Amygdala (tissue), 56 donors: Measurements from ENCODE around the gene RPUSD1.
"Not testable (repeated sequence)": the region's sequence is repeated elsewhere in the genome, so short reads cannot be mapped to it uniquely, and the experiment has no call there.

Experiments used
- DNase-seq, 56 donors: peaks; one replicate each; lab custom pipeline; 2025; lab: John Stamatoyannopoulos, UW

Gene RPUSD1, protein sequence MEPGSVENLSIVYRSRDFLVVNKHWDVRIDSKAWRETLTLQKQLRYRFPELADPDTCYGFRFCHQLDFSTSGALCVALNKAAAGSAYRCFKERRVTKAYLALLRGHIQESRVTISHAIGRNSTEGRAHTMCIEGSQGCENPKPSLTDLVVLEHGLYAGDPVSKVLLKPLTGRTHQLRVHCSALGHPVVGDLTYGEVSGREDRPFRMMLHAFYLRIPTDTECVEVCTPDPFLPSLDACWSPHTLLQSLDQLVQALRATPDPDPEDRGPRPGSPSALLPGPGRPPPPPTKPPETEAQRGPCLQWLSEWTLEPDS

GRCh38 chr16:787978-788398 is at the start of gene RPUSD1:
Gene RPUSD1, minus strand, starts transcription at chr16:788381. Its CDS starts 644 bp downstream, at chr16:787737.
- peak in 2 of 56 donors; percentile 36 to 51 for DNase-seq

- DNase-seq = not testable (repeated sequence)
These were observed 48.6 kb upstream of the RPUSD1 start for GRCh38 chr16:836822-837221.

DNA sequence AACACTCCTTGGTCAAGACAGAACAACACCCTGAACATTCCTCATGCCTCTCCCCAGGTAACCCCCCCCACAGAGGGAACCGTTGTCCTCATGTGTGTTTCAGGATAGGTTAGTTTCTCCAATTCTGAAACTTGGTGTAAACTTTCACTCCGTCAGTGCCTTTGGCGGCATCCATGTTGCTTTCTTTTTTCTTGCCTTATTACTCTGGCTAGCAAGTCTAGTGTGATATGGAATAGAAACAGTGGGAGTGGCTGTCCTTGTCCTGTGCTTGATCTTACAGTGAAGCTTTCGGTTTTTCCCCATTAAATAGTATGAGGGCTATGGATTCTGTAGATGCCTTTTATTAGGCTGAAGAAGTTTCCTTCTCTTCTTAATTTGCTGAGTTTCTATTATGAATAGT is 48.0 kb upstream of the RPUSD1 start:
- DNase-seq = no peak

DNA sequence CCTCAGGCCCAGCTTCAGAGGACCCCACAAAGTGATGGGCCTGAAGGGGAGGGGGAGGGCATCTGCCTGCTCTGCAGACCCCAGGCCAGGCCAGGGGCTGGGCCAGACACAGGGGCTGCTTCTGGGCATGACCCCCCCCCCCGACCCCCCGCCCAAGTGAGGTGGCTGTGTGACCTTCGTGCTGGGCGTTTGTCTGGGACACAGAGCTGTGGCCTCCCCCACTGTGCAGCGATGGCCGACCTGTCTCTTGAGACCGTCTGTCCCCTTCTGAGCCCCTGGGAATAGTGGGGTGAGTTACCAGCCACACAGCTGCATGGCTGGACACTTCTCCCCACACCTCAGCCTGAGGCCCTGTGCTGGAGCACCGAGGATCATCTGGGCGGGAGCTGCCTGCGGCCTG is 47.2 kb upstream of the RPUSD1 start:
- no peak for DNase-seq

- no peak for DNase-seq
These were observed 45.2 kb upstream of the RPUSD1 start for GRCh38 chr16:833411-833810.

DNA sequence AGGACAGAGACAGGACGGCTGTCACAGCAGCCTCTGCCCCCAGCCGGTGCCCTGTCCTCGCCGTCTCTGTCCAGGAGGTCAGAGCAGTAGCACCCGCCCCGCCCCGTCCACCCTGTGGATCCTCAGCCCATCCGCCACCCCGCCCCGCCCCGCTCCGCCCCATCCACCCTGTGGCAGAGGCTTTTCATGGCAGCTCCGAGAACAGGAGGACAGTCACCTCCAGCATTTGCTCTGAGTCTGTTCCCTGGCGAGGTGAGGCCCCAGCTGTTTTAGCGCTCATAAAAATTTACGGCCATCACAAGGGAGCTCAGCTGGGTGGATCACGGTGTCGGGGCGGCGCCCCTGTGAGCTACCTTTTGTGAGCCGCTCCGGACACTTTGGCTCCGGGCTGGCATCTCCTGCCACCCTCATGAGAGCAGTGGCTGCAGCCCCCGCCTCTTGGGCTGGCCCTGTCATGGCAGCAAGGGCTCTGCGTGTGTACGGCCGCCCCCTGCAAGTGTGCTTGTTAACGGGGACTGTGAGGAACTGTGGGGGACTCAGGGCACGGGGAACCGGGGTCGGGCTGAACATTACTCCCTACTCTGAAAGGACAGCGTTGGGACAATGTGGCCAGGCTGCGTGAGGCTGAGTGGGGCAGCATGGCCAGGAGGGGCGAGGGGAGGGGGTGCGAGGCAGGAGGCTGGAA is 44.6 kb upstream of the RPUSD1 start:
- DNase-seq = no peak

DNA sequence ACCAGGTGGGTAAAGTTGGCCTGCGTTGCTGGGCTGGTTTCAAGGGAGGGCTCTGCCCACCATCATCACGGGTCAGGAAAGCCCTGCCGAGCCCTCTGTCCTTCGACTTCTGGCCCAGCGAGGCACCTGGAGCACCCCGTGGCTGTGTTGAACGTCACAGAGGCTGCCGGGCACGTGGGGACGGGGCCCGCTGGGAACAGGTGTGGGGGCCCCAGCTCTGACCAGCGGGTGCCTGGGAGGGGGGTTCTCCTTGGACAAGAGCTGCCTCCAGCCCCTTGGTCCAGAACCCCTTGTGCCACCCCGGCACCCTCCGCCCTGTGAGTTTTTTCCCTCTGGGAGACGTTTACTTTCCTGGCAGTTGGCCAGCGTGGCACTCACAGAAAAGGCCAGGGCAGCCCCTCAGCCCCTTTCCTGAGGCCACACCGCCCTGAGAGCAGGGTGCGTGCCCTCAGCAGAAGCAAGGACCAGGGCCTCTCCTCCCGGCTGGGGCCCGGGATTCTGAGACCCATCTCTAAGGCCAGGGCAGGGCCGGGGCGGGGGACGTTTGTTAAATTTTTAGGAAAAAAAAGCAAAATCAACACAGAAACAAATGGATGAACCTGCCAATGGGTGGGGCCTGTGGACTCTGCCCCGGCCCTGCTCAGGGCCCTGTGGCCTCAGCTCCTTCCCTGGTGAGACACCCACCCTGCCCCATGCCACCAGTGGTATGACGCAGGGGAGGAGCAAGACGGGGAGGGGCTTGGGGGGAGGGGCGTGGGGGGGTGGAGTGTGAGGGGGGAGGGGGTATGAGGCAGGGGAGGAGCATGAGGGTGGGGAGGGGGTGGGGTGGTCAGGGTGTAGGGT is 43.6 kb upstream of the RPUSD1 start:
- DNase-seq = no peak

DNA sequence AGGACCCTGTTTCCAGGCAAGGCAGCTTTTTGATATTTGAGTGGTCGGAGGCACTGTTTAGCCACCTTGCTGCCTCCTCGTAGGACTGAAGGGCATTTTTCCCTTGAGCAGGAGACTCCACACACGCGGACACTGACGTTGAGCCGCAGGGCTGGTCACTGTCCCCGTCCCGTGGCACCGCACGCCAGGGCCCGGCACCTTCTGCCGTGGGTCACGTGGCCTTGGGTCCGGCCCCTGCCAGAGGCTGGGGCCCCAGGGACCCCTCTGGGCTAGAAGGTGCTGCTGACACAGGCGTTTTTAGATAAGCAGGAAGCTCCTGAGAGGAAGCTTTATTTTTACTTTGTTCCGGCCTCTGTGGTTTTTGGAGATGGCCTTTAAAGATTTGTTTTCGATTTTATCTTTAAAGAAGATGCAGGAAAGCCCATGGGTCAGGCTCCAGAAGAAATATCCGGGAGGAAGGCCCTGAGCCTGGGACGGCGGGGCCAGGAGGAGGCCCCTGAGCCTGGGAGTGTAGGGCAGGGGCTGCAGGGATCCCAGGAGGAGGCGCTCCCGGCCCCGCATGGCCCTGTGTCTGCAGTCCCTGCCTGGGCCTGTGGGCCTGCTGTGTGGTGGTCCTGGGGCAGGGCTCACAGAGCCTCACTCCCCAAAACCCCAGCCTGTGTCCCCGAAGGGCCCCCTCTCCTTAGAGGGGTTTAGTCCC is 42.8 kb upstream of the RPUSD1 start:
- DNase-seq = no peak

- no peak for DNase-seq
These were observed 42.1 kb upstream of the RPUSD1 start for GRCh38 chr16:830107-830870.

GRCh38 chr16:828891-829290 is 40.7 kb upstream of the RPUSD1 start:
- DNase-seq = no peak

DNA sequence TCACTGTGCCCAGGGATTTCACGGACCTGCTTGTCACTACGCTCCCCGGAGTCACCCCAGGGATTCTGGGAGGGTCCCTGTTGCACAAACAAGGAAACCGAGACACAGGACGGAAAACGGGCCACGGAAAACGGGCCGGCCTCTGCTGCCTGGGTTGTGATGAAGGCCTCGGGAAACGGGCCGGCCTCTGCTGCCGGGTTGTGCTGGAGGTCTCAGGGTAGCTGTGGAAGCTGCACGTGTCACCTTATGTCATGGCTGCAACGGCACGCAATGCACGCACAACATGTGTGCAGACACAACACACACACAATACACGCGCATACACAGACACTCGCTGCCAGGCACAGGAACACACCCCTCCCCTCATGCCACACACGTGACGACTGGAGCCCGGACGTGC is 39.3 kb upstream of the RPUSD1 start:
- no peak for DNase-seq

GRCh38 chr16:825341-826061 is 37.3 kb upstream of the RPUSD1 start:
- DNase-seq = peak in 31 of 56 donors; percentile 4 to 77 (median 38)

GRCh38 chr16:824601-825000 is 36.4 kb upstream of the RPUSD1 start:
- DNase-seq = no peak

GRCh38 chr16:824194-824593 is 36.0 kb upstream of the RPUSD1 start:
- no peak for DNase-seq

DNA sequence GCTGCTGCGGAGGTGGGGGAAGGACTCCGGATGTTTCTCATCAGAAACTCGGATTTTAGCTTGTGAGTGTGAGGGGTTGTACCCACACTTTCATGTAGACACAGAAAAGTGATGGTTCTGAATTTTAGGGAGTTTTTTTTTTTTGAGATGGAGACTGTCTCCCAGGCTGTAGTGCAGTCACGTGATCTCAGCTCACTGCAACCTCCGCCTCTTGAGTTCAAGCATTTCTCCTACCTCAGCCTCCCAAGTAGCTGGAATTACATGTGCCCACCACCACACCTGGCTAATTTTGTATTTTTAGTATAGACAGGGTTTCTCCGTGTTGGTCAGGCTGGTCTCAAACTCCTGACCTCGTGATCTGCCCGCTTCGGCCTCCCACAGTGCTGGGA is 34.7 kb upstream of the RPUSD1 start:
- DNase-seq = no peak

GRCh38 chr16:822174-822908 is 34.2 kb upstream of the RPUSD1 start:
- no peak for DNase-seq

- no peak for DNase-seq
These were observed 33.6 kb upstream of the RPUSD1 start for GRCh38 chr16:821751-822150.

DNA sequence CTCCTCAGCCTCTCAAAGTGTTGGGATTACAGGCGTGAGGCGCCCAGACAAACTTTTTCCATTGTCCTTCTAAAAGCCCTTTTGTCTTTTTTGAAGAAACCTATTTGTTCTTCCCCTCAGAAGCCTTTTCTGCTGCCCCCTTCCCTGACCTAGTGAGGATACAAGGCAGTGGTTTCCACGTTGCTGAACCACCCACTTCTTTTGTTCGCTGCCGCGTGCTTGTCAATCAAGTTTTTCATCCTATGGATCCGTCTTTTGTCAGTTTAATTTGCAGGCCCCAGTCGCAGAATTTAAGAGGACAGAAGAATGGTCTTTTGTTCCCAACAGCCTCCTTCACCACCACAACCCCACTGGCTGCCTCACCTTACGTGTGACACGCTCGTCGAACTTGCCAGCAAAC is 32.6 kb upstream of the RPUSD1 start:
- DNase-seq = no peak

DNA sequence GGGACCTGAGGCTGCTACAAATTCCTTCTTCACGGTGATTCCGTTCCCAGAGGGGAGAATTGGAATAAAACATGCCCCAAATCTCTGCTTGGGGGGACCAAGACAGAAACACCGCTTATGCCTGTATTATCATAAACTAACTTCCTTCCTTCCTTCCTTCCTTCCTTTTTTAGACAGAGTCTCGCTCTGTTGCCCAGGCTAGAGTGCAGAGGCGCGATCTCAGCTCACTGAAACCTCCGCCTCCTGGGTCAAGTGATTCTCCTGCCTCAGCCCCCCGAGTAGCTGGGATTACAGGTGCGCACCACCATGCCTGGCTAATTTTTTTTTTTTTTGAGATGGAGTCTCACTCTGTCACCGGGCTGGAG is 31.8 kb upstream of the RPUSD1 start:
- DNase-seq = not testable (repeated sequence)
